ENCODE results near the gene UBE2O. TPM values are rescaled to one million over a fixed set of nuclear protein-coding genes. Genes with fewer than 3 reads are reported as not detected.

The UBE2O gene
- total RNA-seq, 1 donor from 2014 or later: 12.6 TPM

- H3K4me3 ChIP-seq (ENCODE audit: low read depth, low read length): no peak overlapping the region
- no peak for TF ChIP-seq CTCF (IDR thresholded peaks at IDR 0.05; ENCODE audit: insufficient read depth, low read length, poor library complexity, severe bottlenecking)
- no peaks in the 10 kb centered on the region for H3K36me3 ChIP-seq (ENCODE audit: control insufficient read depth, insufficient read depth, low read length)
- no peak for DNase-seq (ENCODE audit: low read depth)
- H3K27me3 ChIP-seq (ENCODE audit: control insufficient read depth, insufficient read depth, low read length): no peaks in the 10 kb centered on the region
These were observed 15.1 kb upstream of the UBE2O start for GRCh38 chr17:76467809-76468633.

GRCh38 chr17:76467366-76467765 lies 14.4 kb upstream of the UBE2O start, which contains the start of gene AANAT:
TSS of gene AANAT (plus strand) at chr17:76467603. CDS start at chr17:76468747, 1,144 bp downstream.
- Histone ChIP-seq H3K27me3 (ENCODE audit: control insufficient read depth, insufficient read depth, low read length) (no peaks in the 10 kb centered on the region), H3K4me3 (ENCODE audit: low read depth, low read length) (no peak within 1 kb of the TSS), H3K36me3 (ENCODE audit: control insufficient read depth, insufficient read depth, low read length) (no peaks in the 10 kb centered on the region)
- no peak for DNase-seq (ENCODE audit: low read depth)
- TF ChIP-seq CTCF (IDR thresholded peaks at IDR 0.05; ENCODE audit: insufficient read depth, low read length, poor library complexity, severe bottlenecking): no peak

- Histone ChIP-seq H3K27me3 (ENCODE audit: control insufficient read depth, insufficient read depth, low read length) (no peaks in the 10 kb centered on the region), H3K4me3 (ENCODE audit: low read depth, low read length) (no peak overlapping the region), H3K36me3 (ENCODE audit: control insufficient read depth, insufficient read depth, low read length) (no peaks in the 10 kb centered on the region)
- TF ChIP-seq CTCF (IDR thresholded peaks at IDR 0.05; ENCODE audit: insufficient read depth, low read length, poor library complexity, severe bottlenecking): no peak
- no peak for DNase-seq (ENCODE audit: low read depth)
These were observed 13.8 kb upstream of the UBE2O start for GRCh38 chr17:76466775-76467130.

GRCh38 chr17:76462556-76463290 lies 9.8 kb upstream of the UBE2O start:
- no peak for DNase-seq (ENCODE audit: low read depth)
- no peaks in the 10 kb centered on the region for H3K36me3 ChIP-seq (ENCODE audit: control insufficient read depth, insufficient read depth, low read length)
- H3K27me3 ChIP-seq (ENCODE audit: control insufficient read depth, insufficient read depth, low read length): no peaks in the 10 kb centered on the region
- no peak for TF ChIP-seq CTCF (IDR thresholded peaks at IDR 0.05; ENCODE audit: insufficient read depth, low read length, poor library complexity, severe bottlenecking)
- H3K4me3 ChIP-seq (ENCODE audit: low read depth, low read length): no peak overlapping the region

GRCh38 chr17:76461765-76462555 lies 9.0 kb upstream of the UBE2O start:
- Histone ChIP-seq H3K4me3 (ENCODE audit: low read depth, low read length) (no peak overlapping the region), H3K36me3 (ENCODE audit: control insufficient read depth, insufficient read depth, low read length) (no peaks in the 10 kb centered on the region), H3K27me3 (ENCODE audit: control insufficient read depth, insufficient read depth, low read length) (no peaks in the 10 kb centered on the region)
- DNase-seq (ENCODE audit: low read depth): no peak
- TF ChIP-seq CTCF (IDR thresholded peaks at IDR 0.05; ENCODE audit: insufficient read depth, low read length, poor library complexity, severe bottlenecking): no peak
